Neural cell (in vitro differentiated cells): ENCODE measurements around the gene CDH4.

Experiments used
- CTCF ChIP-seq: fragments of 450-650 bp; IDR thresholded peaks from 2 replicates; pipeline ENCODE4 v1.5.1; 2014; ENCODE audit warnings: antibody characterized with exemption, mild to moderate bottlenecking, moderate library complexity; ENCODE audit not compliant: poor library complexity, severe bottlenecking
- EP300 ChIP-seq: fragments of 450-650 bp; conservative IDR thresholded peaks from 2 replicates; pipeline ENCODE4 v1.6.1; 2014; ENCODE audit warnings: antibody characterized with exemption, mild to moderate bottlenecking, moderate library complexity; ENCODE audit not compliant: poor library complexity, severe bottlenecking

GRCh38 chr20:61949363-61949713, 697.3 kb downstream of the CDH4 start:
- no peak for TF ChIP-seq CTCF
- no peak for TF ChIP-seq EP300
